Activated T-cell treated with anti-CD3 and anti-CD28 coated beads, Interleukin-2, amount 50 U/mL, for 24 hours (primary cell): ENCODE measurements around the gene NMD3.

Experiments
- DNase-seq: peaks from one replicate; pipeline ENCODE4 v3.0.0-alpha.2; 2020
- H3K27ac Mint-ChIP-seq: 2 replicates; pipeline ENCODE4 v1.8.0; 2020; ENCODE audit warnings: mild to moderate bottlenecking, mixed read lengths
- H3K27me3 Mint-ChIP-seq: 2 replicates; pipeline ENCODE4 v1.8.0; 2020; ENCODE audit warnings: mixed read lengths
- H3K36me3 Mint-ChIP-seq: 2 replicates; pipeline ENCODE4 v1.8.0; 2020; ENCODE audit warnings: low read depth, mixed read lengths
- H3K4me1 Mint-ChIP-seq: 2 replicates; pipeline ENCODE4 v1.8.0; 2020; ENCODE audit warnings: low read depth, mixed read lengths
- H3K4me3 Mint-ChIP-seq: 2 replicates; pipeline ENCODE4 v1.8.0; 2020; ENCODE audit warnings: mild to moderate bottlenecking, moderate library complexity, mixed read lengths
- H3K9me3 Mint-ChIP-seq: 2 replicates; pipeline ENCODE4 v1.8.0; 2020; ENCODE audit warnings: mixed read lengths

The NMD3 gene

DNA sequence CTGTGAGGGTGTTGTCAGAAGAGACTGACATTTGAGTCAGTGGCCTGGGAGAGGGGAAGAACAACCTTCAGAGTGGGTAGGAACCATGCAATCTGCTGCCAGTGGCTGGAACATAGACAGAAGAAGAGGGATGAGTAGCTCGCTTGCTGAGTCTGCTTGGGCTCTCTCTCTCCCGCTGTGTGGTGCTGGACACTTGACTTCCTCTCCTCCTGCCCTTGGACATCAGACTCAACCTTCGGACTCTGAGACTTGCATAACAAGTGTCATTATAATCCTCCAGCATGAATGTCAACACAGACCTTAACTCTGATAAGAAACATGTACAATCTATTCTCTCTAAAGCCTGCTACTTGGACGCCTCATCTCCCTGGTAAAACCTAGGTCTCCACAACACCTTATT is 5.9 kb upstream of the NMD3 start:
- no peaks in the 10 kb centered on the region for H3K9me3 Mint-ChIP-seq
- H3K36me3 Mint-ChIP-seq, result no peaks in the 10 kb centered on the region
- H3K4me3 Mint-ChIP-seq, result no peak overlapping the region
- no peak for DNase-seq
- peaks cover 12% of the 10 kb centered on the region for H3K27me3 Mint-ChIP-seq
- H3K4me1 Mint-ChIP-seq, result peaks cover under 1% of the 10 kb centered on the region
- no peak overlapping the region for H3K27ac Mint-ChIP-seq

DNA sequence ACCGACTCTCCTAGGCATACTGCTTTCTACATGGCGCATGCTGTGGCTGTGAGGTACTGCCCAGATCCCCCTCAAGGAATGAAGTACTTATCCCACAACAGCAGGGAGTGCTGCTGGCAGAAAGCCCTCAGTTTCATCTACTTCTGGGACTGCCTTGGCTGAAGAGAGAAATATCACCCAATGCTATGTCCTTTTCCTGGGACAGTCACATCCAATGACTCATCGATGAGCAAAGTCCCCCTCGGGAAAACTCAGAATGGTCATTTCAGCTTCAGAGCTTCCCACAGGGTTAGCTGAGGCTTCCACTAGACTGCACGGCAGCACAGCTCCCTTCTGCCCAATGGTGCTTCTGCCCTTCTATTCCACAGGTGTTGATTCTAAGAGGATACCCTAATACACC is 3.6 kb upstream of the NMD3 start:
- Mint-ChIP-seq H3K4me1 (peaks cover 9% of the 10 kb centered on the region), H3K4me3 (no peak overlapping the region), H3K27ac (no peak overlapping the region), H3K27me3 (peaks cover 12% of the 10 kb centered on the region), H3K36me3 (peaks cover 11% of the 10 kb centered on the region), H3K9me3 (no peaks in the 10 kb centered on the region)
- no peak for DNase-seq

DNA sequence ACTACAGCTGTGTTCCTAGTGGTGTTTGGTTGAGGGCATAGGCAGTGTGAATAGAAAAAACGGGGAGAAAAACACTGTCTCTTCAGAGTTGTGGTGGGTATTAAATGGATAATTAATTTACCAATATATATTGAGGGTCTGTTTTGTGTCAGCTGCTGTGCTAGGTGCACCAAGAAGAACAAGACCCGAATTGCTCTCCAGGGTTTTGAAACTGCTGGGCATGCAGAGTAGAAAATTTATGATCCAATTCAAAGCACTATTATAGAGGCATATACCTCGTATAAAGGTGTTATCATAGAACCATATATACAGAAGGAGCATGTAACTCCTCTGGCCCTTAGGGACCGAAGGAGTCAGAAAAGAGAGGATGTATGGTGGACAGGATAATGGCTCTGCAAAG is 1.6 kb upstream of the NMD3 start:
- Mint-ChIP-seq H3K4me1 (peaks cover 24% of the 10 kb centered on the region), H3K27me3 (peaks cover 12% of the 10 kb centered on the region), H3K9me3 (no peaks in the 10 kb centered on the region), H3K4me3 (no peak overlapping the region), H3K27ac (no peak overlapping the region), H3K36me3 (peaks cover 29% of the 10 kb centered on the region)
- DNase-seq, result no peak

- peaks cover 53% of the 10 kb centered on the region for H3K36me3 Mint-ChIP-seq
Observed at GRCh38 chr3:161221806-161222600, 892 bp downstream of the NMD3 start.

DNA sequence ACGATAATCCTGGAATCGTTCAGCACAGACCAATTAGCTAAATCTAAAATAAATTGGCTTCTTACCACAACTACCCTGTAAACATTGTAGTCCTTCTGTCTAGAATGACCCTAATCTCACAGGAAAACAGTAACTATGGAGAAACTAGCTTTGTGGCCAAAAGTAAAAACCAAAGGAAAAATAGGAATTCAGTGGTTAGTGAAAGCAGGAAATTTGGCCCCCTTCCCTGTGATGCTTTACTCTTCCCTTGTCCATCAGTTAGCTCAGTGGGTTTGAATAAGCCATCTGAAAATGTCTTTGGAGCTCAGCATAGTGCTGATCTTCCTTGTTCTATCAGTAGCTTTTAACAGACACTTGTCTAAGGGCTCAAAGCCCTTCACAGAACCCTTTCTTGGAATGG is 1.6 kb downstream of the NMD3 start:
- peak overlapping the region; percentile 50 for H3K27ac Mint-ChIP-seq

More at GRCh38 chr3:161221806-161222600, 892 bp downstream of the NMD3 start:
- H3K27ac Mint-ChIP-seq, result peak overlapping the region; percentile 93
- DNase-seq, result no peak
- no peaks in the 10 kb centered on the region for H3K9me3 Mint-ChIP-seq
- peak overlapping the region; percentile 89 for H3K4me3 Mint-ChIP-seq
- H3K4me1 Mint-ChIP-seq, result peaks cover 34% of the 10 kb centered on the region
- H3K27me3 Mint-ChIP-seq, result no peaks in the 10 kb centered on the region

DNA sequence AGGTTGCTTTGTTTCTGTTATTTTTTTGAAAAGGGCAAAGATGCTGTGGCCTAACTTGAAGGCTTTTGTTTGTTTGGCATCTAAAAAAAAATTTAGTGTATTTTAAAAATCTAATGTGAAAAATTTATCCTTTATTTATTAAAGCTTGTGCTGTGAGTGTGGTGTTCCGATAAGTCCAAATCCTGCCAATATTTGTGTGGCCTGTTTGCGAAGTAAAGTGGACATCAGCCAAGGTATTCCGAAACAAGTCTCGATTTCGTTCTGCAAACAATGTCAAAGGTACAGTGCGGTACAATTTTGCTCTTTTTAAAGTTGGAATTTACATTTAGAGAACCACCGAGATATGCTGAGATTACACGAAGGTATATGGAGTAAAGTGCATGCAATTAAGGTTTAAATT is 3.7 kb downstream of the NMD3 start:
- Mint-ChIP-seq H3K36me3 (peaks cover 59% of the 10 kb centered on the region), H3K27me3 (no peaks in the 10 kb centered on the region), H3K9me3 (no peaks in the 10 kb centered on the region), H3K27ac (no peak overlapping the region), H3K4me3 (no peak overlapping the region), H3K4me1 (peaks cover 36% of the 10 kb centered on the region)
- no peak for DNase-seq

More for the DNA sequence above, 1.6 kb downstream of the NMD3 start:
- Mint-ChIP-seq H3K27me3 (no peaks in the 10 kb centered on the region), H3K4me1 (peaks cover 36% of the 10 kb centered on the region), H3K9me3 (no peaks in the 10 kb centered on the region), H3K4me3 (peak overlapping the region; percentile 89), H3K36me3 (peaks cover 59% of the 10 kb centered on the region)
- DNase-seq, result no peak

GRCh38 chr3:161230621-161231171 is 9.6 kb downstream of the NMD3 start:
- Mint-ChIP-seq H3K36me3 (peaks cover 43% of the 10 kb centered on the region), H3K4me3 (no peak overlapping the region), H3K27me3 (no peaks in the 10 kb centered on the region), H3K9me3 (no peaks in the 10 kb centered on the region), H3K4me1 (peaks cover 13% of the 10 kb centered on the region), H3K27ac (no peak overlapping the region)
- no peak for DNase-seq

GRCh38 chr3:161231861-161232260 is 10.8 kb downstream of the NMD3 start:
- Mint-ChIP-seq H3K27ac (no peak overlapping the region), H3K9me3 (no peaks in the 10 kb centered on the region), H3K36me3 (peaks cover 41% of the 10 kb centered on the region), H3K27me3 (no peaks in the 10 kb centered on the region), H3K4me1 (peaks cover 19% of the 10 kb centered on the region), H3K4me3 (no peak overlapping the region)
- DNase-seq, result no peak

DNA sequence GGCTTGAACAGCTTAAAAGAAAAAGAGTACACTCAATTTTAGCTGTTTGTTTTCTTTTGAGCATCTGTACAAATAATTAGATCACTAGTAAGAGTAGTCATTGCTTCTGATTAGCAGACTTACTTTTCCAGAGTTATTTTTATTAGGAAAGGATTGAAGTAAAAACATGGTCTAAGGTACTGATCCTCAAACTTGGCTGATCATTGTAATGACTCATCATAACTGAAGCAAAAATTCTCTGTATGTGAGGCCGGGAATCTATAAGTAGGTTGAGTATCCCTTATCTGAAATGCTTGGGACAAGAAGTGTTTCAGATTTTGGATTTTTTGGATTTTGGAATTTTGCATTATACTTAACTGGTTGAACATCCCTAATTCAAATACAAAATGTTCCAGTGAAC is 12.4 kb downstream of the NMD3 start:
- H3K4me3 Mint-ChIP-seq, result no peak overlapping the region
- no peaks in the 10 kb centered on the region for H3K27me3 Mint-ChIP-seq
- peaks cover 22% of the 10 kb centered on the region for H3K4me1 Mint-ChIP-seq
- DNase-seq, result no peak
- no peaks in the 10 kb centered on the region for H3K9me3 Mint-ChIP-seq
- no peak overlapping the region for H3K27ac Mint-ChIP-seq
- H3K36me3 Mint-ChIP-seq, result peaks cover 51% of the 10 kb centered on the region

DNA sequence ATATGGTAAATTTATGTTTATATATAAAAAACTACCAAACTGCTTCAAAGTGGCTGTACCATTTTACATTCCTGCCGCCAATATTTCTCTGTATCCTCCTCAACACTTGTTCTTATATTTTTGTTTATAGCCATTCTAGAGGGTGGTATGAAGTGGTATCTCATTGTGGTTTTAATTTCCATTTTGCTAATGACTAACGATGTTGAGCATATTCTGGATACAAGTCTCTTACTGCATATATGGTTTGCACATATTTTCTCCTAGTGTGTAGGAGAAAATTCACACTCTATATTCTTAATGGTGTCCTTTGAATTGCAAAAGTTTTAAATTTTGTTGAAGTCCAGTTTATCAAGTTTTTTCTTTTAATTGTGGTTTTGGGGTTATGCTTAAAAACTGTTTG is 15.1 kb downstream of the NMD3 start:
- Mint-ChIP-seq H3K4me3 (no peak overlapping the region), H3K27me3 (no peaks in the 10 kb centered on the region), H3K9me3 (no peaks in the 10 kb centered on the region), H3K4me1 (peaks cover 27% of the 10 kb centered on the region), H3K36me3 (peaks cover 73% of the 10 kb centered on the region), H3K27ac (no peak overlapping the region)
- DNase-seq, result no peak

GRCh38 chr3:161239700-161240099 is 18.6 kb downstream of the NMD3 start:
- Mint-ChIP-seq H3K27me3 (no peaks in the 10 kb centered on the region), H3K4me1 (peaks cover 24% of the 10 kb centered on the region), H3K27ac (no peak overlapping the region), H3K36me3 (peaks cover 91% of the 10 kb centered on the region), H3K9me3 (no peaks in the 10 kb centered on the region), H3K4me3 (no peak overlapping the region)
- no peak for DNase-seq

DNA sequence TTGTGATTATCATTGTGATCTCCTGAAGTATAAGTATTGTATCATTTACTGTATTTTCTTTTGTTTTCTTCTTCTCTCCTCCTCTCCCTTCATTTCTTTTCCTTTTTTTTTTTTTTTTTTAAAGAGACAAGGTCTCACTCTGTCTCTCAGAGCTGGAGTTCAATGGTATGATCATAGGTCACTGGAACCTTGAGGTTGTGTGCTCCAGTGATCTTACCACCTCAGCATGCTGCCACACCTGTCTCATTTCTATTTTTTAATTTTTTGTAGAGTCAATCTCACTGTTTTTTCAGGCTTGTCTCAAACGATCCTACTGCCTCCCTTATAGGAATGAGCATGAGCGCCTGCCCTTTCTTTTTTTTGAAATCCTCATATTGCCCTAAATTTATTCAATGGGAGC is 23.4 kb downstream of the NMD3 start:
- Mint-ChIP-seq H3K4me1 (peaks cover 5% of the 10 kb centered on the region), H3K36me3 (peaks cover 89% of the 10 kb centered on the region), H3K27ac (no peak overlapping the region), H3K27me3 (no peaks in the 10 kb centered on the region), H3K4me3 (no peak overlapping the region), H3K9me3 (no peaks in the 10 kb centered on the region)
- DNase-seq, result no peak

- Mint-ChIP-seq H3K9me3 (no peaks in the 10 kb centered on the region), H3K4me1 (peaks cover 3% of the 10 kb centered on the region), H3K4me3 (no peak overlapping the region), H3K27me3 (no peaks in the 10 kb centered on the region), H3K36me3 (peaks cover 90% of the 10 kb centered on the region), H3K27ac (no peak overlapping the region)
- no peak for DNase-seq
Observed at GRCh38 chr3:161247049-161247448, 25.9 kb downstream of the NMD3 start.

DNA sequence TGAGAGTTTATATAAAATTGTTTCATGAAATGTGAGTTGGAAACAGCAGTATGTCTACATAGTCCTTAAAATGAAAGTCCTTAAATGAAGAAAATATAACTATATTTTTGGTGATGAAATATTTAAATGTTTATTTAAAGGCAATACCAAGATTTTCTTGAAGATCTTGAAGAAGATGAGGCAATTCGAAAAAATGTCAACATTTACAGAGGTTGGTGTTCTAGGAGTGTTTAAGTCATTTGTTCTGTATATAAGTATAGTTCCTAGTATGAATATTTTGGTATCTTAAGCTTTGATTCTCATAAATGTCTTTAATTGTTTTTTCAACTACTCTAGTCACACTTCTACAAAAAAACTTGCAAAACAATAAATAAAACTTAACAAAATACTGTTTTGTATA is 29.0 kb downstream of the NMD3 start:
- Mint-ChIP-seq H3K27ac (no peak overlapping the region), H3K36me3 (peaks cover 90% of the 10 kb centered on the region), H3K4me1 (peaks cover 5% of the 10 kb centered on the region), H3K9me3 (no peaks in the 10 kb centered on the region), H3K27me3 (no peaks in the 10 kb centered on the region), H3K4me3 (no peak overlapping the region)
- no peak for DNase-seq

GRCh38 chr3:161251716-161252115 is 30.6 kb downstream of the NMD3 start:
- DNase-seq, result no peak
- Mint-ChIP-seq H3K4me3 (no peak overlapping the region), H3K4me1 (peaks cover 9% of the 10 kb centered on the region), H3K27ac (no peak overlapping the region), H3K36me3 (peaks cover 90% of the 10 kb centered on the region), H3K9me3 (no peaks in the 10 kb centered on the region), H3K27me3 (no peaks in the 10 kb centered on the region)
